ENCODE measurements around the gene SLC35B2. TPM values are rescaled to one million over a fixed set of nuclear protein-coding genes. Genes with fewer than 3 reads are reported as not detected.

Gene SLC35B2
- total RNA-seq, 2 experiments from 2014 or later, result 28.4 TPM

Other genes with a start within 250 kb of the SLC35B2 start
- gene MRPL14, start 130.1 kb downstream of the SLC35B2 start, total RNA-seq, result 10 to 100 TPM; 44.1 to 51.6 TPM
- gene TMEM63B, start 130.0 kb downstream of the SLC35B2 start, total RNA-seq, result 10 to 100 TPM; 20.8 to 21.8 TPM
- gene CAPN11, start 98.7 kb downstream of the SLC35B2 start, total RNA-seq, result not detected
- not detected for gene MYMX, start 40.6 kb downstream of the SLC35B2 start, total RNA-seq
- gene SLC29A1, start 33.9 kb downstream of the SLC35B2 start, total RNA-seq, result 10 to 100 TPM; 22.5 to 24.0 TPM
- 100 to 1,000 TPM; 453 to 466 TPM for gene HSP90AB1, start 10.4 kb downstream of the SLC35B2 start, total RNA-seq
- gene NFKBIE, start 8.0 kb upstream of the SLC35B2 start, total RNA-seq, result 10 to 100 TPM; 14.0 to 14.3 TPM
- not detected for gene TMEM151B, start 12.9 kb upstream of the SLC35B2 start, total RNA-seq
- gene AARS2, start 55.8 kb upstream of the SLC35B2 start, total RNA-seq, result 10 to 100 TPM; 23.0 to 23.2 TPM
- not detected for gene SPATS1, start 85.1 kb upstream of the SLC35B2 start, total RNA-seq
- gene CDC5L, start 130.2 kb upstream of the SLC35B2 start, total RNA-seq, result 10 to 100 TPM; 20.9 to 22.8 TPM

Measured in activated naive CD8-positive, alpha-beta T cell treated with anti-CD3 and anti-CD28 coated beads, Interleukin-2, amount 10 ng/mL, durations not matched to agents 7 days and 5 days (primary cell).